SW480 (cell line): ENCODE measurements around the gene VIM.
A peak's percentile ranks its signal among the peaks of the same experiment; 100 is the strongest.

ENCODE experiments used
- DNase-seq: peaks from one replicate; pipeline ENCODE4 v3.0.0-alpha.2; 2016; ENCODE audit warnings: low spot score

Gene VIM

GRCh38 chr10:17210361-17210760 lies 17.7 kb upstream of the VIM start:
- DNase-seq: no peak

- DNase-seq: no peak
Observed at GRCh38 chr10:17212802-17213221, 15.2 kb upstream of the VIM start.

- no peak for DNase-seq
Observed at GRCh38 chr10:17213646-17214349, 14.2 kb upstream of the VIM start.

- DNase-seq: no peak
Observed at GRCh38 chr10:17214526-17214925, 13.5 kb upstream of the VIM start.

- no peak for DNase-seq
Observed at GRCh38 chr10:17214971-17215781, 12.9 kb upstream of the VIM start.

GRCh38 chr10:17215782-17216122 lies 12.3 kb upstream of the VIM start:
- DNase-seq: no peak

- peak; percentile 69 for DNase-seq
Observed at GRCh38 chr10:17216217-17216900, 11.7 kb upstream of the VIM start.

- DNase-seq: no peak
Observed at GRCh38 chr10:17216901-17217395, 11.1 kb upstream of the VIM start.

GRCh38 chr10:17217631-17218232 lies 10.3 kb upstream of the VIM start:
- no peak for DNase-seq

GRCh38 chr10:17219024-17219423 lies 9.0 kb upstream of the VIM start:
- DNase-seq: no peak

GRCh38 chr10:17220652-17221100 lies 7.4 kb upstream of the VIM start:
- no peak for DNase-seq

- DNase-seq: no peak
Observed at GRCh38 chr10:17222329-17222728, 5.7 kb upstream of the VIM start.

GRCh38 chr10:17225808-17226207 lies 2.2 kb upstream of the VIM start:
- DNase-seq: no peak

GRCh38 chr10:17226891-17227303 lies 1.1 kb upstream of the VIM start:
- no peak for DNase-seq

- DNase-seq: no peak
Observed at GRCh38 chr10:17227367-17228090, 512 bp upstream of the VIM start.

- DNase-seq: peak; percentile 46
Observed at GRCh38 chr10:17229016-17229716, 1.1 kb downstream of the VIM start.

GRCh38 chr10:17229717-17229966 lies 1.6 kb downstream of the VIM start:
- no peak for DNase-seq

- DNase-seq: peak; percentile 85
Observed at GRCh38 chr10:17229967-17230682, 2.1 kb downstream of the VIM start.

GRCh38 chr10:17231788-17232187 lies 3.7 kb downstream of the VIM start:
- no peak for DNase-seq

GRCh38 chr10:17232276-17232960 lies 4.4 kb downstream of the VIM start:
- no peak for DNase-seq
